KOPT-K1 (cell line): ENCODE measurements around the gene CD33.
"Not testable (repeated sequence)": the region's sequence is repeated elsewhere in the genome, so short reads cannot be mapped to it uniquely, and the experiment has no call there.

Source experiments
- H3K27ac ChIP-seq: fragments of 200-600 bp; sonication (generic); 2 replicates; pipeline ENCODE4 v1.5.1; 2016; ENCODE audit warnings: antibody characterized with exemption, mild to moderate bottlenecking, low read depth, low read length; ENCODE audit not compliant: poor library complexity, severe bottlenecking
- H3K36me3 ChIP-seq: fragments of 200-600 bp; sonication (generic); 2 replicates; pipeline ENCODE4 v1.5.1; 2017; ENCODE audit warnings: antibody characterized with exemption, mild to moderate bottlenecking, low read length, moderate library complexity; ENCODE audit not compliant: insufficient read depth
- H3K9me3 ChIP-seq: fragments of 200-600 bp; sonication (generic); 2 replicates; pipeline ENCODE4 v1.5.1; 2017; ENCODE audit warnings: antibody characterized with exemption, low read length, mild to moderate bottlenecking; ENCODE audit not compliant: insufficient read depth, poor library complexity, severe bottlenecking

CD33 gene

DNA sequence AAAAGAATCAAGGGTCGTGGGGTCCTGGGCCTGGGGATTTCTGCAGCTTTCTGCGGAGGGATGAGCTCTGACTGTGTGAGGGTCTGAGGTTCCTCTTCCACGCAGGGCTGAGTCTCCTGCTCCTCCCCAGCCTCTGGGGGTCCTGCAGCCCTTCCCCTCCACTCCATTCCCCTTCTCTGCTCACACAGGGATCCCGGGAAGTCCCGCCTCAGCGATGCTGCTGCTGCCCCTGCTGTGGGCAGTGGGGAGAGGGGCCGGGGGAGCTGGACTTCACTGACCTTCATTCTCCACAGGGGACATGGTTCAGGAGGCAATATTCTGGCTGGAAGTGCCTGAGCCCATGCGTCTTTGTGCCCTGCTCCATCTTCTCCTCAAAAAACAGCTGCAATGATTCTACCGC is 26.2 kb upstream of the CD33 start:
- Histone ChIP-seq H3K9me3 (peaks cover 7% of the 10 kb centered on the region), H3K27ac (no peak overlapping the region), H3K36me3 (no peaks in the 10 kb centered on the region)

DNA sequence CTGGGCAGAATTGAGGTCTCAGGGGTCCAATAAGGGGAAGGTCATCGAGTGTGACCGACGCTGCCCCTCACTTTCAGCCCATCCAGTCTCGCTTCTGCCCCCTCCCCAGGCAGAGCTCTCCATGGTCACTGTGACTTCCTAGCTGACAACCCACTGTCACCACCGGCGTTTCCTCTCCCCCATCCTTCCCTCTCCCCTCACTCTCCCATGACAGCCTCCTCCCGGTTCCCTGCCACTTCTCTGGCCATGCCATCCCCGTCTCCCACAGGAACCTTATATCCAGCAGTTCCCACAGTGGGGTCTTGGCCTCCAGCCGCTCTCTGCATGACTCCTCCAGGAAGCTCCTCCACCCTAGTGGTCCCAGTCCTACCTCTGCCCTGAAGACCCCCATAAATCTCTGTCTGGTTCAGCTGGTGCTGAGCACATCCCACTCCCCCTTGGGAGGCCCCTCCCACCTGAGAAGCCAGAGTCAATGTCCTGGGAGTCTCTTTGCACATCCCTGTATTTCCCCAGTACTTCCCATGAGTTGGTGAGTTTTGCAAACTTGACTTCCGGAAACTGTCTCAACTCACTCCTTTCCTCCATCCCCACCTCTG is 24.7 kb upstream of the CD33 start:
- Histone ChIP-seq H3K27ac (no peak overlapping the region), H3K9me3 (peaks cover 7% of the 10 kb centered on the region), H3K36me3 (no peaks in the 10 kb centered on the region)

DNA sequence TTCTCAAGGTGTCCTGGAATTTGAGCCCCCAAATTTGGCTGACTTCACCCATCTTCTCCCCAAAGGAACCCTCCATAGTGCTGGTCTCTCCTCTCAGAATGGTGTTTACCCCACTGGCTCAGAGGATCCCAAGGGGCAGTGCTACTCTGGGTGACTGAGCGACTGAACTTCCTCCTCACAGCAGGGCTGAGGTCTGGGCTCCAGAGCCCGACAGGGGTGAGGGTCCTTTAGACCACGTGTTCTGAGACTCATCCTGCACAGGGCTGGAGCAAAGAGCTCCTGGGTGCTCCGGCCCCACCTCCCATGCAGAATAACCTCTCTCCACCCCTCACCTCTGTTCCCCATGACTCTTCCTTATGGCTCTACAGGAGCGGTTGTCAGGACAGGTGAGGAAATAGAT is 23.2 kb upstream of the CD33 start:
- H3K9me3 ChIP-seq, result no peaks in the 10 kb centered on the region
- no peak overlapping the region for H3K27ac ChIP-seq
- no peaks in the 10 kb centered on the region for H3K36me3 ChIP-seq

DNA sequence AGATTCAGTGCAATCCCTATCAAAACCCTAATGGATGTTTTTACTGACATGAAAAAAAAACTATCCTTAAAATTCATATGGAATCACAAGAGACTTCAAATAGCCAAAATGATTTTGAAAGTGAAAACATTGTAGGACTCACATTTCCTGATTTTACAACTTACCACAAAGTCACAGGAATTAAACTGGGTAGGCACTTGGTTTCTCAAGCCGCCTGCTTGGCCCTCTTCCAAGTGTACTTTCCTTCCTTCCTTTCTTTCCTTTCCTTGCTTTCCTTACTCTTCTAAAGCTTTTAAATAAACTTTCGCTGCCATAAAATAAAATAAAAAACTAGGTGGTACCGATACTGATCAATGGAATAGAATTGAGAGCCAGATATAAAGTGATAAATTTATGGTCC is 21.0 kb upstream of the CD33 start:
- Histone ChIP-seq H3K27ac (no peak overlapping the region), H3K9me3 (no peaks in the 10 kb centered on the region), H3K36me3 (no peaks in the 10 kb centered on the region)

DNA sequence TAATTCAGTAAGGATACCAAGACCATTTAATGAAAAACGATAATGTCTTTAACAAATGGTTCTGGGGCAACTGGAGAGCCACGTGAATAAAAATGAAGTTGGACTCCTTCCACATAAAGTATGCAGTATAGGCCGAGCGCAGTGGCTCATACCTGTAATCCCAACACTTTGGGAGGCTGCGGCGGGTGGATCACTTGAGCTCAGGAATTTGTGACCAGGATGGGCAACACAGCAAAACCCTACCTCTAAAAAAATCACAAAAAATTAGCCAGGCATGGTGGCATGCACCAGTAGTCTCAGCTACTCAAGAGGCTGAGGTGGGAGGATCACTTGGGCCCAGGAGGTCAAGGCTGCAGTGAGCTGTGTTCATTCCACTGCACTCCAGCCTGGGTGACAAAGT is 20.6 kb upstream of the CD33 start:
- Histone ChIP-seq H3K9me3 (no peaks in the 10 kb centered on the region), H3K36me3 (no peaks in the 10 kb centered on the region)

DNA sequence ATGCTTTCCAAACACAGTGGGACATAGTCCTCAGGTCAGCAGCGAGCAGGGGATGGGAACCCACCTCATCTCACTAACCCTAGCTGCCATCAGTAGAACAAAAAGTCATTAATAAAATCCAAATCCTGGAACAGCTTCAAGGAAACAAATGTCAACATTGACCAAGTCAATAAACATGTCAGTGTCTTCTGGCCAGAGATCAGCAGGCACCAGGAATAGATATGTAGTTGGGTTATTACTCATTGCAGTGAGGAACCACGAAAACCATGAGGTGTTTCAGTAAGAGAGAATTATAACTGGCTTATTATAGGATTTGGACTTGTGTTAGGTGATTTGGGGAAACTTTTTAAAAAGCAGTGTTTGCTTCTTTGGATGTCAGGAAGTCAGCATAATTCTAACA is 17.1 kb upstream of the CD33 start:
- no peaks in the 10 kb centered on the region for H3K36me3 ChIP-seq
- H3K27ac ChIP-seq, result no peak overlapping the region
- no peaks in the 10 kb centered on the region for H3K9me3 ChIP-seq

More for the DNA sequence above, 20.6 kb upstream of the CD33 start:
- H3K27ac ChIP-seq, result no peak overlapping the region

DNA sequence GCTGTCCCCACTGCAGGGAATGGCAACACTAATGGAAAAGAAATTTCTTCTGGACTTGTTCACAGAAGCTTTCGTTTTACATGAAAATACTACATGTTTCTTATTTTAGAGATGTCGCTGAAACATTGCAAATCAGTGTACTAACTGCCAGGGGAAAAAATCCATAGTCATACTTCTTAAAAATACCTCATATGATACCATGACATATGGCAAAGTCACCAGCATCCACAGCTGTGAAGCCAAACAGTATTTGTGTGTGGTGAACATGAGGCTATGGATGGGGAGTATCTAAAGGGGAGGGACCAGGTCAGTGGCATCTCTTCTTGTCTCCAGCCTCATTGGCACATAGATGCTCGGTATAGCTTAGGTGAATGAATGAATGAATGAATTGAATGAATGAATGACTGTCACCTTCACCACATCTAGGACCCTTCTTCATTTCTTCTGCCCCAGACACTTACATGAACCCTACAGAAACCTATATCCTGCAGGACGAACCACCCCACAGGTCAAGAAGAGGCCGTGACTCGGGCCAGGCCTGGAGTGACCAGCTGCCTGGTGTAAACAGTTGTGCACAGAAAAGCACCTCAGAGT is 14.6 kb upstream of the CD33 start:
- Histone ChIP-seq H3K36me3 (no peaks in the 10 kb centered on the region), H3K9me3 (no peaks in the 10 kb centered on the region), H3K27ac (no peak overlapping the region)

DNA sequence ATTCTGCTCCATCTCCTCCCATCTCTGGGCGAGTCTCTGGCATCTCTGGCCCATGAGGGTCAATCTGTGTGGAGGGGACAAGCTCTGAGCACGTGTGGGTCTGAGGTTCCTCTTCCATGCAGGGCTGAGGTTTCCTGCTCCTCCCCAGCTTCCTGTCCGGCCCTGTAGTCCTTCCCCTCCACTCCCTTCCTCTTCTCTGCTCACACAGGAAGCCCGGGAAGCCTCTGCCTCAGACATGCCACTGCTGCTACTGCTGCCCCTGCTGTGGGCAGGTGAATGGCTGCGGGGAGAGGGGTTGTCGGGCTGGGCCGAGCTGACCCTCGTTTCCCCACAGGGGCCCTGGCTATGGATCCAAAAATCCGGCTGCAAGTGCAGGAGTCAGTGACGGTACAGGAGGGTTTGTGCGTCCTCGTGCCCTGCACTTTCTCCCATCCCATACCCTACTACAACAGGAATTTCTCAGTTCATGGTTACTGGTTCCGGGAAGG is 14.0 kb upstream of the CD33 start:
- not testable (repeated sequence) for H3K36me3 ChIP-seq, H3K9me3 ChIP-seq, H3K27ac ChIP-seq

DNA sequence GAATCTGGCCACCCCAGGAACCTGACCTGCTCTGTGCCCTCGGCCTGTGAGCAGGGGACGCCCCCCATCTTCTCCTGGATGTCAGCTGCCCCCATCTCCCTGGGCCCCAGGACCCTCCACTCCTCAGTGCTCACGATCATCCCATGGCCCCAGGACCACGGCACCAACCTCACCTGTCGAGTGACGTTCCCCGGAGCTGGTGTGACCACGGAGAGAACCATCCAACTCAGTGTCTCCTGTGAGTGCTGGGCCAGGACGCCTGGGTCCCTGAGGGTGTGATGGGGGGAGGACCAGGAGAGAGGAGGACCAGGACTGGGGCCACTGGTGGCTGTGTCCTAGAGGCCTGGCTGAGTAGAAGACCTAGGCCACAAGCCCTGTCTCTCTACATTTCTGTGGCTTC is 13.0 kb upstream of the CD33 start:
- Histone ChIP-seq H3K27ac (no peak overlapping the region), H3K9me3 (no peaks in the 10 kb centered on the region), H3K36me3 (no peaks in the 10 kb centered on the region)

DNA sequence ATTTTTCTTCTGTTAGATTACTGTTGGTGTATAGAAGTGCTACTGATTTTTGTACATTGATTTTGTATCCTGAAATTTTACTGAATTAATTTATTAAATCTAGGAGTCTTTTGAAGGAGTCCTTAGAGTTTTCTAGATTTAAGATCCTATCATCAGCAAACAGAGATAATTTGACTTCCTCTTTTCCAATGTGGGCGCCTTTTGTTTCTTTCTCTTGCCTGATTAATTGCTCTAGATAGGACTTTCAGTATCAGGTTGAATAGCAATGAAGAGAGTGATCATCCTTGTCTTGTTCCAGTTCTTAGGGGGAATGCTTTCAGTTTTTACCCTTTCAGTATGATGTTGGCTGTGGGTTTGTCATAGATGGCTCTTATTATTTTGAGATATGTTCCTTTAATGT is 5.6 kb upstream of the CD33 start:
- H3K36me3 ChIP-seq, result no peaks in the 10 kb centered on the region
- H3K27ac ChIP-seq, result no peak overlapping the region
- H3K9me3 ChIP-seq, result no peaks in the 10 kb centered on the region

DNA sequence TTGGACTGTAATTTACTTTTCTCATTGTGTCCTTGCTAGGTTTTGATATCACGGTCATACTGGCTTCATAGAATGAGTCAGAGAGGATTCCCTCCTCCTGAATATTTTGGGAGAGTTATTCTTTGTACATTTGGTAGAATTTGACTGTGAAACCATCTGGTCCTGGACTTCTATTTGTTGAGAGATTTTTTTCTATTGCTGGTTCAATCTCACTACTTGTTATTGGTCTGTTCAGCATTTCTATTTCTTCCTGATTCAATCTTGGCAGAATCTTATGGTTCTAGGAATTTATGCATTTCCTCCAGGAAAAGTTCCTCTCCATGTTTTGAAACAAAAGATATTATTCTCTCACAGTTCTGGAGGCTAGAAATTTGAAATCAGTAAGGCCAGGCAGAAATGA is 4.9 kb upstream of the CD33 start:
- Histone ChIP-seq H3K9me3 (no peaks in the 10 kb centered on the region), H3K27ac (no peak overlapping the region), H3K36me3 (no peaks in the 10 kb centered on the region)

DNA sequence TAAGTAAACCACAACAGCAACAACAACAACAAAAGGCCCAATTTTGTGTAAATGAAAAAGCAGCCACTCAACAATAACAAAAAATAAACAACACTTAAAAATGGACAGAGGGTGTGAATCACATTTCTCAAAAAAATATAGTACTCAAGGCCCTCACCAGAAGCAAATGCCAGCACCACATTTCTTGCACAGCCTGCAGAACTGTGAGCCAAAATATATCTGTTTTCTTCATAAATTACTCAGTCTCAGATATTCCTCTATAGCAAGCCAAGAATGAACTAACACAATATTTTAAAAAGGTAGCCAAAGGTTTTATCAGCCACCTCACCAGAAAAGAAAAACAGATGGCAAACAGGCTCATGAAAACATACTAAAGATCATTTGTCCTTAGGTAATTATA is 3.9 kb upstream of the CD33 start:
- Histone ChIP-seq H3K36me3 (no peaks in the 10 kb centered on the region), H3K27ac (no peak overlapping the region), H3K9me3 (no peaks in the 10 kb centered on the region)

DNA sequence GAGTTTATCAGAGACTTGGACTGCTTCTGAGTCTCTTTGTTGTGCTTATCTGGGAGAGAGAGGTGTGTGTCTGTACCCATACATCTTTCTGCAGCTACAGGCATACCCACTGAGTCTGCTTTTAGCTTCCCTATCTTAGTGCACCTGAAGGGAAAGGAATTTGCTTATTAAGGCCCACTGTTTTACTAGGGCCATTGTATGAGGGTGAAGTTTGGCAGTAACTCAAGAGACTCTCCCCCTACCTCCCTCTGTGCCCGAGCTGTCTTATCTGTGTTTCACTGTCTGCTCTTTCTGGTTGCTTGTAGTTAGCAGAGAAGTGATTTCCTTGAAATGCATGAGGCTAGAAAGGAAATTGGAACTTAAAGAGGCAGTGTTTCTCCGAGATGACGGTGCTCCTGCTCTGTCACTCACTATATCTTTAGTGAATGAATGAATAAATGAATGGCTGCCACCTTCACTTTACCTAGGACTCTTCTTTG is 678 bp upstream of the CD33 start:
- Histone ChIP-seq H3K9me3 (no peaks in the 10 kb centered on the region), H3K36me3 (no peaks in the 10 kb centered on the region), H3K27ac (no peak overlapping the region)

DNA sequence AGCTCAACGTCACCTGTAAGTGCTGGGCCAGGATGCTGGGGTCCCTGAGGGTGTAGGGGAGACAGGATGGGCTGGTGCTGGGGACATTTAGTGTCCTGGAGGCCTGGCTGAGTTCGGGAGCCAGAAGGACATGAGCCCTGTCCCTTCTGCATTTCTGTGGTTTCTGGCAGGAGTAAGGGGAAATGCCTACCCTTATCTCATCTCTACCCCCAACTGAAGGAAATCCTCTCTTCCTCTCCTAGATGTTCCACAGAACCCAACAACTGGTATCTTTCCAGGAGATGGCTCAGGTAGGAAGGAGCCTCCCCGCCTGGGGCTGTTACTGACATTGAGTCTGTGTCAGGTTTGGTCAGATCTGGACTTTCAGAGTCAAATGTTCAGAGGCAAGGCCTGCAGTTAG is 1.2 kb downstream of the CD33 start:
- Histone ChIP-seq H3K36me3 (no peaks in the 10 kb centered on the region), H3K9me3 (no peaks in the 10 kb centered on the region), H3K27ac (no peak overlapping the region)

DNA sequence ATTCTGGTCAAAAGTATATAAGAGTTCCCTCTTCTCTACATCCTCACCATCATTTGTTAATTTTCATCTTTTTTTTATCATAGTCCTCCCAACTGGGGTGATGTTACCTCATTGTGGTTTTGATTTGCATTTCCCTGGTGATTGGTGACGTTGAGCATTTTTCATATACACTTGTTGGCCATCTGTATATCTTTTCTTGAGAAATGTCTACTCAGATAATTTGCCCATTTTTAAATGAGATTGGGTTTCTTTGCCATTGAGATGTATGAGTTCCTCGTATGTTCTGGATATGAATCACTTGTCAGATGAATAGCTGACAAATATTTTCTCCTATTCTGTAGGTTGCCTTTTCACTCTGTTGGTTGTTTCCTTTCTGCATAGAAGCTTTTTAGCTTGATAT is 2.4 kb downstream of the CD33 start:
- peaks cover 3% of the 10 kb centered on the region for H3K9me3 ChIP-seq
- H3K27ac ChIP-seq, result no peak overlapping the region
- H3K36me3 ChIP-seq, result no peaks in the 10 kb centered on the region

DNA sequence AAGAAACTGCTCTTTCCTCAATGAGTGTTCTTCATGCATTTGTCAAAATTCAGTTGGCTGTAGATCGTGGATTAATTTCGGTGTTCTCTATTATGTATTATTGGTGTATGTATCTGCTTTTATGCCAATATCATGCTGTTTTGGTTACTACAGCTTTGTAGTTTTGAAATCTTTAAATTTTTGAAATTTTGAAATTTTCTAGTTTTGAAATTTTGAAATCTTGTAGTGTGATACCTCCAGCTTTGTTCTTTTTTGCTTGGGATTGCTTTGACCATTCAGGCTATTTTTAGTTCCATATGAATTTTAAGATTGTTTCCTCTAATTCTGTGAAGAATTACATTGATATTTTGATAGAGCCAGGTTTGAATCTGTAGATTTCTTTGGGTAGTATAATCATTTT is 3.1 kb downstream of the CD33 start:
- Histone ChIP-seq H3K36me3 (no peaks in the 10 kb centered on the region), H3K9me3 (peaks cover 8% of the 10 kb centered on the region), H3K27ac (no peak overlapping the region)
